ENCODE results near the gene RAB11FIP3.

DNA sequence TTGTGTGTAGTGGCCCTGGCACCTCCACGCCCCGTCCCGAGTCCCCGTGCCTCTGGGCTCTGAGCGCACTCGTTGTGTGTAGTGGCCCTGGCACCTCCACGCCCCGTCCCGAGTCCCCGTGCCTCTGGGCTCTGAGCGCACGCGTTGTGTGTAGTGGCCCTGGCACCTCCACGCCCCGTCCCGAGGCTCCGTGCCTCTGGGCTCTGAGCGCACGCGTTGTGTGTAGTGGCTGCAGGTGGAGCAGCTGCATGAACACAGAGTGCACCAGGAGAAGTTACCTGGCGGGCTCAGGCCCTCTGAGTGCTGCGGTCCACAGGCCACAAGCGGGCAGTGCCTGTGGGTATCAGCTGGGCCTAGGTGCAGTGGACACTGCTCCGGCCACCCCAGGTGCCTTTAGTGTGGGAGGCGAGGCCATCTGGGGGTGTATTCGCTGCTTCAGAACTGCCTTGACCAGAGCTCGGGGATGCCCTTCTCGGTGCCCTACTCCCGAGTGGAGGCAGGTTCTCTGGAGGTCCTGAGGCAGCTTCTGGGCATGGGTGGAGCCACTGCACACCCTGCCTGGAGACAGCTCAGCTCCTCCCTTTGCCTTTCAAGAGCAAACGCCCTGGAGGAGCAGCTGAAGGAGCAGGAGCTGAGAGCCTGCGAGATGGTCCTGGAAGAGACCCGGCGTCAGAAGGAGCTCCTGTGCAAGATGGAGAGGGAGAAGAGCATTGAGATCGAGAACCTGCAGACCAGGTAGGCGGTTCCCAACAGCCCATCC is 84.8 kb downstream of the RAB11FIP3 start:
- TF ChIP-seq, protein P1, sequence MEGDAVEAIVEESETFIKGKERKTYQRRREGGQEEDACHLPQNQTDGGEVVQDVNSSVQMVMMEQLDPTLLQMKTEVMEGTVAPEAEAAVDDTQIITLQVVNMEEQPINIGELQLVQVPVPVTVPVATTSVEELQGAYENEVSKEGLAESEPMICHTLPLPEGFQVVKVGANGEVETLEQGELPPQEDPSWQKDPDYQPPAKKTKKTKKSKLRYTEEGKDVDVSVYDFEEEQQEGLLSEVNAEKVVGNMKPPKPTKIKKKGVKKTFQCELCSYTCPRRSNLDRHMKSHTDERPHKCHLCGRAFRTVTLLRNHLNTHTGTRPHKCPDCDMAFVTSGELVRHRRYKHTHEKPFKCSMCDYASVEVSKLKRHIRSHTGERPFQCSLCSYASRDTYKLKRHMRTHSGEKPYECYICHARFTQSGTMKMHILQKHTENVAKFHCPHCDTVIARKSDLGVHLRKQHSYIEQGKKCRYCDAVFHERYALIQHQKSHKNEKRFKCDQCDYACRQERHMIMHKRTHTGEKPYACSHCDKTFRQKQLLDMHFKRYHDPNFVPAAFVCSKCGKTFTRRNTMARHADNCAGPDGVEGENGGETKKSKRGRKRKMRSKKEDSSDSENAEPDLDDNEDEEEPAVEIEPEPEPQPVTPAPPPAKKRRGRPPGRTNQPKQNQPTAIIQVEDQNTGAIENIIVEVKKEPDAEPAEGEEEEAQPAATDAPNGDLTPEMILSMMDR (conservative IDR thresholded peaks at IDR 0.05), result no peak
- TF ChIP-seq EZH2 (IDR thresholded peaks at IDR 0.05; ENCODE audit: low read depth), result no peak

Data from PC-9 (cell line).